Skeletal muscle satellite cell (primary cell): Measurements from ENCODE around the gene DAGLA.

Experiments used
- H3K27me3 ChIP-seq: 2 replicates; pipeline ENCODE4 v1.7.0; 2013; ENCODE audit warnings: low read length; ENCODE audit not compliant: control insufficient read depth, insufficient read depth
- H3K36me3 ChIP-seq: 2 replicates; pipeline ENCODE4 v1.7.0; 2013; ENCODE audit warnings: mild to moderate bottlenecking, control low read depth, low read length; ENCODE audit not compliant: insufficient read depth
- H3K4me1 ChIP-seq: 2 replicates; pipeline ENCODE4 v1.7.0; 2013; ENCODE audit warnings: low read length; ENCODE audit not compliant: control insufficient read depth, insufficient read depth
- H3K4me2 ChIP-seq: 2 replicates; pipeline ENCODE4 v1.7.0; 2013; ENCODE audit warnings: mild to moderate bottlenecking, low read length
- H3K4me3 ChIP-seq: 2 replicates; pipeline ENCODE4 v1.7.0; 2013; ENCODE audit warnings: low read length
- H3K9ac ChIP-seq: 2 replicates; pipeline ENCODE4 v1.7.0; 2013; ENCODE audit warnings: mild to moderate bottlenecking, low read depth, low read length, moderate library complexity
- H3K9me3 ChIP-seq: replicated peaks from 2 replicates; pipeline ENCODE4 v1.7.0; 2013; ENCODE audit warnings: mild to moderate bottlenecking, control low read depth, low read length

Gene DAGLA

DNA sequence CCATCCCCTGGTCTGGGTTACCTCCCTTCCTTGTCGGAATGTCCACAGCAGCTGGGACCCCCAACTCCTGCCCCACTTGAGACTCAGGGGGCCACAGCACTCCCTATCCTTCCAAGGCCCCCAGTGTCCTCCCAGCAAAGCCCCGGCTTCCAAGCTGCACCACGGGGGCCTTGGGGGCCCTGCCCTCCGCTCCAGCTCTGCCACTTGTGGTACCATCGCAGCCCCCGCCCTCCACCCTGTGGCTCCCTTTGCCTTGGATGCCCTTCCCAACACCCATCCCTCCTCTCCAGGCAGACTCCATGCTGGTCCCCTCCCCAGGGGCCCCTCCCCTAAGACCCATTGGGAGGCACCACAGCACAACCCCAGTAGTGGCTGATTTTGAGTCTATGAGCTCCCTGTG, 94.9 kb downstream of the DAGLA start:
- no peak overlapping the region for H3K4me3 ChIP-seq
- peaks cover 7% of the 10 kb centered on the region for H3K27me3 ChIP-seq
- no peak overlapping the region for H3K9ac ChIP-seq
- no peaks in the 10 kb centered on the region for H3K9me3 ChIP-seq
- H3K4me1 ChIP-seq = peaks cover 8% of the 10 kb centered on the region
- H3K4me2 ChIP-seq = no peak overlapping the region
- H3K36me3 ChIP-seq = no peaks in the 10 kb centered on the region

DNA sequence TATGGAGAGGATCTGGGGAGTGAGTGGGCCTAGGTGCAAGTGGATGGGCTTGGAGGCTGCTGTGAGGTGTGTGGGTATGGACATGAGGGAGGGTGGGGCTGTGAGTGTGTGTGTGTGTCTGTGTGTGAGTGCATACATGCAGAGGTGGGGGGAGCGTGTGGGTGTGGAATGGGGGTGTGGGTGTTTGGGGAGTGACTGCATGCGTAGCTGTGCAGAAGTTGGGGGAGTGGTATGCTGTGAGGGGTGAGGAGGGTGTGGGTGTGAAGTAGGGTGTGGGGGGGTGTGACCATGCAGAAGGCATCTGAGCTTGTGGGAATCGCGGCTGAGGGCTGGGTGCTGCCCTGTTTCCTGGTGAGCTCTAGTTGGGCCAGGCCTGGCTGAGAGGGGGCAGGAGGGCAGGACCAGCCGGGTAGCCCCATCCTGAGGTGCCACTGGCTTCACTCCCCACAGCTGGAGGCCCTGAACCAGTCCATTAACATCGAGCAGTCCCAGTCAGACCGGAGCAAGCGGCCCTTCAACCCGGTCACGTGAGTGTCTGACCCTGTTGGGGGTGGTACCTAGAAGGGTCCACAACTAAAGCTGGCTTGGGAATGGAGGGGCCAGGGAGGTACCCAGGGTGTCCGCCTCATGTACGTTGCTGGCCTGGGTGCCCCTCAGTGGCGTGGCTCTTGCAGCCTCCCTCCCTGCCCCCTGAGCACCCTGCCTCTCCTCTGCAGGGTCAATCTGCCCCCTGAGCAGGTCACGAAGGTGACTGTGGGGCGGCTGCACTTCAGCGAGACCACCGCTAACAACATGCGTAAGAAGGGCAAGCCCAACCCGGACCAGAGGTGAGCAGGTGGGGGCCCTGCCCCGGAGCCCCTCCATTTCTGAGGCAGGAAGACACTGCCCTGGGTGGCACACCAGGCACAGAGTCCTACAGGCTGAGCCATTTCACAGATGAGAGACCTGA, 95.7 kb downstream of the DAGLA start:
- H3K4me1 ChIP-seq = peaks cover 8% of the 10 kb centered on the region
- no peak overlapping the region for H3K9ac ChIP-seq
- no peaks in the 10 kb centered on the region for H3K36me3 ChIP-seq
- H3K4me2 ChIP-seq = no peak overlapping the region
- no peaks in the 10 kb centered on the region for H3K9me3 ChIP-seq
- peaks cover 7% of the 10 kb centered on the region for H3K27me3 ChIP-seq
- H3K4me3 ChIP-seq = no peak overlapping the region

DNA sequence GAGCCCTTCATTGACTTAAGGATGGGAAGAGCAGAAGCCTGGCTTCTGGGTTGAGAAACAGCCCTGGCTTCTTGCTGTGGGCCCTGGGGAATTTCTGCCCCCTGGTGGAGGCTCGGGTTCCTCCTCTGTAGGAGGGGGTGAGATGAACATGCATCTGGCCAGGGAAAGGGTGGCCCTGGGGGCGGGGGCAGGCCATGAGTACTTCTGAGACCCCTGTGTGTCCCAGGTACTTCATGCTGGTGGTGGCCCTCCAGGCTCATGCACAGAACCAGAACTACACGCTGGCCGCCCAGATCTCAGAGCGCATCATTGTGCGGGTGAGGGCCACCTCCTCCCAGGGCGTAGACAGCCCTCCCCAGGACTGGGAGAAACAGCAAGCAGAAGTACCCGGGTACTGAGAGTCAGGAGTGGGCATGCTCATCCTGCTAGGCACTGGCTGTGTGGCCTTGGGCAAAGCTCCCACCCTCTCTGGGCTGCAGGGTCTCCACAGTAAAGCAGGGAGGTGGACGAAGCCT, 96.4 kb downstream of the DAGLA start:
- Histone ChIP-seq H3K9me3 (no peaks in the 10 kb centered on the region), H3K4me1 (peaks cover 8% of the 10 kb centered on the region), H3K27me3 (peaks cover 7% of the 10 kb centered on the region), H3K9ac (no peak overlapping the region), H3K36me3 (no peaks in the 10 kb centered on the region), H3K4me3 (no peak overlapping the region), H3K4me2 (no peak overlapping the region)

- Histone ChIP-seq H3K9ac (no peak overlapping the region), H3K4me1 (peaks cover 8% of the 10 kb centered on the region)
Measured at GRCh38 chr11:61777234-61778090, 97.3 kb downstream of the DAGLA start.

GRCh38 chr11:61778357-61778886, 98.2 kb downstream of the DAGLA start:
- peaks cover 8% of the 10 kb centered on the region for H3K4me1 ChIP-seq
- H3K9ac ChIP-seq = no peak overlapping the region
- H3K27me3 ChIP-seq = peaks cover 7% of the 10 kb centered on the region
- no peaks in the 10 kb centered on the region for H3K36me3 ChIP-seq
- H3K4me3 ChIP-seq = no peak overlapping the region
- no peaks in the 10 kb centered on the region for H3K9me3 ChIP-seq
- H3K4me2 ChIP-seq = no peak overlapping the region

More at GRCh38 chr11:61777234-61778090, 97.3 kb downstream of the DAGLA start:
- Histone ChIP-seq H3K9me3 (no peaks in the 10 kb centered on the region), H3K4me3 (peak overlapping the region; percentile 43), H3K4me2 (peak overlapping the region; percentile 71), H3K27me3 (peaks cover 7% of the 10 kb centered on the region), H3K36me3 (no peaks in the 10 kb centered on the region)

DNA sequence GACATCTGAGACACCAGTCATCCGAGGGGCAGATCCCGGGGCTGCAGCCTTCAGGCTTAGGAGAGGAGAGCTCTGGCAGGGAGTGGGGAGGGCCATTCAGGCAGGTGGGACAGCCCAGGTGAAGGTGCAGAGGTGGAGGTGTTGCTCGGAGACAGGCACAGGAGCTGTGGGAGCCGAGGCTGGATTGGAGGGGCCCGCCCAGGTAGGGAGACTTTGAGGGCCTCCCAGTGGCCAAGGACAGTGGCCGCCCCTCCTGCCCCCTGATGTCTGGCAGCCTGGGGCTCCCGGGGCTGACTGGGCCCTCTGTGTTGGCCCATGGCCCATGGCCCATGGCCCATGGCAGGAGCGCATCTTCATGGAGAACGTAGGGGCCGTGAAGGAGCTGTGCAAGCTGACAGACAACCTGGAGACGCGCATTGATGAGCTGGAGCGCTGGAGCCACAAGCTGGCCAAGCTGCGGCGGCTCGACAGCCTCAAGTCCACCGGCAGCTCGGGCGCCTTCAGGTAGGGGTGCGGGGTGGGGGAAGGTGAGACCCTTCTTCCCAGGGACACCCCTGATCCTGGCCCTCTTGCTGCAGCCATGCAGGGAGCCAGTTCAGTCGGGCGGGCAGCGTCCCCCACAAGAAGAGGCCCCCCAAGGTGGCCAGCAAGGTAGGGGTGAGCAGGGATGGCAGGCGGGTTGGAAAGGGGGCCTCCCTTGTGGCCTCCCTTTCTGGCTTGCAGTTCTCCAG, 98.9 kb downstream of the DAGLA start:
- no peak overlapping the region for H3K4me2 ChIP-seq
- peaks cover 8% of the 10 kb centered on the region for H3K4me1 ChIP-seq
- H3K36me3 ChIP-seq = peaks cover under 1% of the 10 kb centered on the region
- H3K9ac ChIP-seq = no peak overlapping the region
- H3K27me3 ChIP-seq = peaks cover 7% of the 10 kb centered on the region
- no peak overlapping the region for H3K4me3 ChIP-seq
- no peaks in the 10 kb centered on the region for H3K9me3 ChIP-seq

DNA sequence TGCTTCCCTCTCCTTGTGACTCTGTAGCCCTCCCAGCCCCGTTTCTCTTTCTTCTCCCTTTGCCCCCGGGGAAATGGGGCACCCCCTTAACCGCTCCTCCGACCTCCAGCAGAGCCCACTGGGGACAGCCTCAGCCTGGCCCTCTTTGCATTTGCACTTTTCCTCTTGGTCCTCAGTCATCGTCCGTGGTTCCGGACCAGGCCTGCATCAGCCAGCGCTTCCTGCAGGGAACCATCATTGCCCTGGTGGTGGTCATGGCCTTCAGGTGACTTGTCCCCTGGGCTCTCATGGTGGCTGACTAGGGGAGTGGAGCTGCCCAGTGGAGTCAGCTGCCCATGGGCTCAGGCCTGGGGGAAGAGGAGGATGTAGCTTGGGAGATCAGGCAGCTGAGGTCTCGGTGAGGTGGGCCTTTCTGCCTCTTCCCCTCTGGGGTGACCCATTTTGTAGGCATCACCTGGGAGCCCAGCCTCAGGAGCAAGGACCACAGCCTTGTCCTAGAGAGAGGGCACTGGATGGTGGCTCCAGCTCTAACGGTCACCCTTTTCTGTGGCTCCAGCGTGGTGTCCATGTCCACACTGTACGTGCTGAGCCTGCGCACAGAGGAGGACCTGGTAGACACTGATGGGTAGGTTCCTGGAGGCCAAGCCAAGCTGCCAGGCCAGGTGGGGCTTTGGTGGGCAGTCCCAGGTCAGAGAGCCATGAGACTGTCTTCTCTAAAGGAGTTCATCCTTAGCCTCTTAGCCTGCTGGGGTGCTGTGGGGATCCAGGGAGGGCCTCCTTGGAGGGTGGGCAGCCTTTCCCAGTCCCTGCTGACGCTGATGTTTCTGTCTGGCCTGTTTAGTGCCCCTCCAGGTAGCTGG, 99.7 kb downstream of the DAGLA start:
- peaks cover 7% of the 10 kb centered on the region for H3K27me3 ChIP-seq
- no peak overlapping the region for H3K4me2 ChIP-seq
- H3K9ac ChIP-seq = no peak overlapping the region
- peaks cover 8% of the 10 kb centered on the region for H3K4me1 ChIP-seq
- peaks cover 9% of the 10 kb centered on the region for H3K36me3 ChIP-seq
- no peaks in the 10 kb centered on the region for H3K9me3 ChIP-seq
- H3K4me3 ChIP-seq = no peak overlapping the region

DNA sequence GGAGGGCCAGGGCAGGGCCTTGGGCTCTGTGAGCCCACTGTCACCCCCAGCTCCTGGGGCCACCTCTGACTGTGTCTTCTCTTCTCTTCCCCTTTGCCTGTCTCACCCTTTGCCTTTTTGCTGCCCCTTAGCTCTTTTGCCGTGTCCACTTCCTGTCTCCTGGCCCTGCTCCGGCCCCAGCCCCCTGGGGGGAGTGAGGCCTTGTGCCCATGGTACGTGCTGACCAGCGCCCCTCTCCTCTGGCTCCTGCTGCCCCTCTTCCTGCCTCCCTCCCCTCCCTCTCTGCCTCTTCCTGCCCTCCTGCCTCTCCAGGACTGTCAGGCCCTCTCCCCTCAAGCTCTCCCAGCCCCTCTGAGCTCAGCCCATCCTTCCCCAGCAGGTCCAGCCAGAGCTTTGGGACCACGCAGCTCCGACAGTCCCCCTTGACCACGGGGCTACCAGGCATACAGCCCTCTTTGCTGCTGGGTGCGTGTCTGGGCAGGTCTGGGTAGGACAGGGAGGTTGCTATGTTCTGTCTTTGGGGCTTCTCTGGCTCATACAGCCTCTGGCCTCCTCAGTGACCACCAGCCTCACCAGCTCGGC, 100.5 kb downstream of the DAGLA start:
- no peak overlapping the region for H3K4me3 ChIP-seq
- no peaks in the 10 kb centered on the region for H3K9me3 ChIP-seq
- H3K4me1 ChIP-seq = peaks cover 8% of the 10 kb centered on the region
- peaks cover 16% of the 10 kb centered on the region for H3K36me3 ChIP-seq
- H3K9ac ChIP-seq = no peak overlapping the region
- peaks cover 7% of the 10 kb centered on the region for H3K27me3 ChIP-seq
- no peak overlapping the region for H3K4me2 ChIP-seq

DNA sequence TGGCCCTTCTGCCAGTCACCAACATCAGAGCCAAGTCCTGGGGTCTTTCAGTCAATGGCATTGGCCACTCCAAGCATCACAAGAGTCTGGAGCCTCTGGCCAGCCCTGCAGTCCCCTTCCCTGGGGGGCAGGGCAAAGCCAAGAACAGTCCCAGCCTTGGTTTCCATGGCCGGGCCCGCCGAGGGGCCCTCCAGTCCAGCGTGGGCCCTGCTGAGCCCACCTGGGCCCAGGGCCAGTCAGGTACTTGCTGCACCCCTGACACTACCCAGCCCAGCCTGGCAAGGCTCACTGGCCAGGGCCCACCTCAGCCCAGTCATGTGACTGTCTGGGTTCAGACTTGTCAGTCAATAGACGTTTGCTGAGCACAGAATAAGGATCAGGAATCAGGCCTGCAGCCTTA, 101.4 kb downstream of the DAGLA start:
- H3K4me3 ChIP-seq = no peak overlapping the region
- peaks cover 8% of the 10 kb centered on the region for H3K4me1 ChIP-seq
- H3K9me3 ChIP-seq = no peaks in the 10 kb centered on the region
- peaks cover 7% of the 10 kb centered on the region for H3K27me3 ChIP-seq
- no peak overlapping the region for H3K9ac ChIP-seq
- H3K4me2 ChIP-seq = no peak overlapping the region
- H3K36me3 ChIP-seq = peaks cover 23% of the 10 kb centered on the region

DNA sequence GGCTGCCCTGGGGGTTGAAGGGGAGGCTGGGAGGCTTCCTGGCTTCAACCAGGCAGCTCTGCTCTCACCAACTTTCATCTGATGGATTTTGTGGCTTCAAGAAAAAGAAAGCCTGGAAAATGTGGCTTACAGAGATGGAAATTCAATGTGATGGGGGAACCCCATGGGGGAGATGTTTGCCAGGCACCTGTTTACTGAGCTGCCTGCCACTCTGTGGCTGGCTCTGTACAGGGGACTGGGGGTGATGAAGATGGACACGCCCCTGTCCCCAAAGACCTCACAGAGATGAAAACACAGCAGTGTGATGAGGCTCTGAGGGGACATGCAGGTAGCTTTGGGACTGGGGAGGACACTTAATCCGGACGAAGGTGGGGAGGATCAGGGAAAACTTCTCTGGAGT, 102.1 kb downstream of the DAGLA start:
- Histone ChIP-seq H3K36me3 (peaks cover 30% of the 10 kb centered on the region), H3K4me1 (peaks cover 5% of the 10 kb centered on the region), H3K4me3 (no peak overlapping the region), H3K4me2 (no peak overlapping the region), H3K9ac (no peak overlapping the region), H3K9me3 (no peaks in the 10 kb centered on the region), H3K27me3 (peaks cover 7% of the 10 kb centered on the region)
